GM12874 (cell line): ENCODE results near the gene CCSER1.

Experiments used
- CTCF ChIP-seq: IDR thresholded peaks from 2 replicates; pipeline ENCODE4 v1.5.1; 2011; ENCODE audit warnings: low read depth, mild to moderate bottlenecking, control low read depth, low read length, moderate library complexity; ENCODE audit not compliant: insufficient read depth

CCSER1 gene

GRCh38 chr4:90979556-90979955 lies 852.4 kb downstream of the CCSER1 start:
- TF ChIP-seq CTCF = no peak

GRCh38 chr4:90982813-90983212 lies 855.6 kb downstream of the CCSER1 start:
- no peak for TF ChIP-seq CTCF

GRCh38 chr4:90990284-90990683 lies 863.1 kb downstream of the CCSER1 start:
- TF ChIP-seq CTCF = no peak

- TF ChIP-seq CTCF = no peak
These were observed 865.0 kb downstream of the CCSER1 start for GRCh38 chr4:90992213-90992612.

- TF ChIP-seq CTCF = no peak
These were observed 867.8 kb downstream of the CCSER1 start for GRCh38 chr4:90994851-90995574.

- no peak for TF ChIP-seq CTCF
These were observed 868.8 kb downstream of the CCSER1 start for GRCh38 chr4:90995996-90996395.

- no peak for TF ChIP-seq CTCF
These were observed 869.6 kb downstream of the CCSER1 start for GRCh38 chr4:90996813-90997212.

GRCh38 chr4:91015861-91016260 lies 888.7 kb downstream of the CCSER1 start:
- no peak for TF ChIP-seq CTCF
